BE2C (cell line): Measurements from ENCODE around the gene TRAP1.

Experiments
- DNase-seq: peaks from one replicate; pipeline ENCODE4 v3.0.0-alpha.2; 2020
- H3K27me3 ChIP-seq: fragments of 250-450 bp; sonication (Bioruptor Pico); 2 replicates; pipeline ENCODE4 v1.5.1; 2020; ENCODE audit warnings: mild to moderate bottlenecking
- H3K36me3 ChIP-seq: fragments of 250-450 bp; sonication (Bioruptor Pico); 2 replicates; pipeline ENCODE4 v1.5.1; 2020; ENCODE audit warnings: mild to moderate bottlenecking
- H3K4me1 ChIP-seq: fragments of 250-450 bp; sonication (Bioruptor Pico); 2 replicates; pipeline ENCODE4 v1.5.1; 2020
- H3K4me3 ChIP-seq: 2 replicates; pipeline ENCODE4 v1.5.1; 2011; ENCODE audit warnings: low read depth, low read length
- H3K9me3 ChIP-seq: fragments of 250-450 bp; sonication (Bioruptor Pico); 2 replicates; pipeline ENCODE4 v1.5.1; 2020
- CTCF ChIP-seq: IDR thresholded peaks from 2 replicates; pipeline ENCODE4 v1.5.1; 2012; ENCODE audit warnings: mild to moderate bottlenecking, low read depth, low read length

Gene TRAP1

GRCh38 chr16:3730161-3731125 is 13.1 kb upstream of the TRAP1 start:
- Histone ChIP-seq H3K4me3 (no peak overlapping the region), H3K4me1 (no peaks in the 10 kb centered on the region), H3K36me3 (peaks cover 55% of the 10 kb centered on the region), H3K27me3 (no peaks in the 10 kb centered on the region), H3K9me3 (no peaks in the 10 kb centered on the region)
- no peak for DNase-seq
- no peak for TF ChIP-seq CTCF

- H3K9me3 ChIP-seq = no peaks in the 10 kb centered on the region
- no peak overlapping the region for H3K4me3 ChIP-seq
- TF ChIP-seq CTCF = no peak
- no peaks in the 10 kb centered on the region for H3K27me3 ChIP-seq
- H3K36me3 ChIP-seq = peaks cover 45% of the 10 kb centered on the region
- H3K4me1 ChIP-seq = no peaks in the 10 kb centered on the region
- no peak for DNase-seq
Observed at GRCh38 chr16:3729161-3730112, 12.1 kb upstream of the TRAP1 start.

- Histone ChIP-seq H3K27me3 (no peaks in the 10 kb centered on the region), H3K36me3 (peaks cover 42% of the 10 kb centered on the region), H3K4me3 (no peak overlapping the region), H3K4me1 (no peaks in the 10 kb centered on the region), H3K9me3 (no peaks in the 10 kb centered on the region)
- TF ChIP-seq CTCF = no peak
- no peak for DNase-seq
Observed at GRCh38 chr16:3728424-3729160, 11.3 kb upstream of the TRAP1 start.

- Histone ChIP-seq H3K4me1 (no peaks in the 10 kb centered on the region), H3K36me3 (peaks cover 42% of the 10 kb centered on the region), H3K4me3 (no peak overlapping the region), H3K27me3 (no peaks in the 10 kb centered on the region), H3K9me3 (no peaks in the 10 kb centered on the region)
- no peak for DNase-seq
- TF ChIP-seq CTCF = no peak
Observed at GRCh38 chr16:3727806-3728381, 10.6 kb upstream of the TRAP1 start.

GRCh38 chr16:3726021-3726687 is 8.8 kb upstream of the TRAP1 start:
- Histone ChIP-seq H3K4me1 (no peaks in the 10 kb centered on the region), H3K36me3 (peaks cover 29% of the 10 kb centered on the region), H3K27me3 (no peaks in the 10 kb centered on the region), H3K9me3 (no peaks in the 10 kb centered on the region), H3K4me3 (no peak overlapping the region)
- DNase-seq = no peak
- no peak for TF ChIP-seq CTCF
